ENCODE measurements around the gene CXCL17.

DNA sequence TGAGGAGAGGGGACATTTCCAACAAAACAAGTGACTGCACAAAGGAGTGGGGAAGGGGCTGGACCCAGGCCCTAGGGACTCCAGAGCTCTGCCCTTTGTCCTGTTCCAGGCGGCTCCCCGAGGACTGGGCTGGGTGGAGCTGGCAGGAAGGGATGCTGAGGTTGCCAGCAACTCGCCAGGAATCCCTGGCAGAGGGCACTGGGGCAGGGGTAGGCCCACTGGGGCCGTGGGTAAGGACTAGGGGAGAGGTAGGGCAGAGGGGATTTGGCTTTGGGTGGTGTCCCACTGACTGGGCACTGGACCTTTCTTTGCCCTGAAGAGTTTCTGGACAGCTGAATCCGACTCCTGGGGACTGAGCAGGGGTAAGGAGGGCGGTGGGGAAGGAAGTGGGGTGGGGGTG is 23.4 kb downstream of the CXCL17 start:
- TF ChIP-seq, protein P1, sequence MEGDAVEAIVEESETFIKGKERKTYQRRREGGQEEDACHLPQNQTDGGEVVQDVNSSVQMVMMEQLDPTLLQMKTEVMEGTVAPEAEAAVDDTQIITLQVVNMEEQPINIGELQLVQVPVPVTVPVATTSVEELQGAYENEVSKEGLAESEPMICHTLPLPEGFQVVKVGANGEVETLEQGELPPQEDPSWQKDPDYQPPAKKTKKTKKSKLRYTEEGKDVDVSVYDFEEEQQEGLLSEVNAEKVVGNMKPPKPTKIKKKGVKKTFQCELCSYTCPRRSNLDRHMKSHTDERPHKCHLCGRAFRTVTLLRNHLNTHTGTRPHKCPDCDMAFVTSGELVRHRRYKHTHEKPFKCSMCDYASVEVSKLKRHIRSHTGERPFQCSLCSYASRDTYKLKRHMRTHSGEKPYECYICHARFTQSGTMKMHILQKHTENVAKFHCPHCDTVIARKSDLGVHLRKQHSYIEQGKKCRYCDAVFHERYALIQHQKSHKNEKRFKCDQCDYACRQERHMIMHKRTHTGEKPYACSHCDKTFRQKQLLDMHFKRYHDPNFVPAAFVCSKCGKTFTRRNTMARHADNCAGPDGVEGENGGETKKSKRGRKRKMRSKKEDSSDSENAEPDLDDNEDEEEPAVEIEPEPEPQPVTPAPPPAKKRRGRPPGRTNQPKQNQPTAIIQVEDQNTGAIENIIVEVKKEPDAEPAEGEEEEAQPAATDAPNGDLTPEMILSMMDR (IDR thresholded peaks at IDR 0.05; ENCODE audit: poor library complexity): no peak
- TF ChIP-seq EZH2phosphoT487 (IDR thresholded peaks at IDR 0.05; ENCODE audit: low read depth, severe bottlenecking, unreplicated experiment) (no peak), EZH2 (IDR thresholded peaks at IDR 0.05; ENCODE audit: borderline replicate concordance) (no peak)
